Progenitor cell of endocrine pancreas (in vitro differentiated cells): Measurements from ENCODE around the gene ANKRD33B. TPM values are rescaled to one million over a fixed set of nuclear protein-coding genes. Genes with fewer than 3 reads are reported as not detected.
A peak's percentile ranks its signal among the peaks of the same experiment; 100 is the strongest.
"Not testable (repeated sequence)": the region's sequence is repeated elsewhere in the genome, so short reads cannot be mapped to it uniquely, and the experiment has no call there.

Source experiments
- DNase-seq: peaks from one replicate; pipeline ENCODE4 v3.0.0; 2021; ENCODE audit warnings: low spot score; ENCODE audit not compliant: unreplicated experiment
- H3K27ac Mint-ChIP-seq: 2 replicates; pipeline ENCODE4 v1.8.0; 2021; ENCODE audit warnings: mild to moderate bottlenecking, moderate library complexity, mixed read lengths
- H3K27me3 Mint-ChIP-seq: 2 replicates; pipeline ENCODE4 v1.8.0; 2021; ENCODE audit warnings: mixed read lengths
- H3K36me3 Mint-ChIP-seq: 2 replicates; pipeline ENCODE4 v1.8.0; 2022; ENCODE audit warnings: mixed read lengths; ENCODE audit not compliant: insufficient read depth
- H3K4me1 Mint-ChIP-seq: 2 replicates; pipeline ENCODE4 v1.8.0; 2021; ENCODE audit warnings: low read depth, mixed read lengths
- H3K4me3 Mint-ChIP-seq: 2 replicates; pipeline ENCODE4 v1.8.0; 2021; ENCODE audit warnings: low read depth, mild to moderate bottlenecking, moderate library complexity, mixed read lengths
- H3K9me3 Mint-ChIP-seq: 2 replicates; pipeline ENCODE4 v1.8.0; 2021; ENCODE audit warnings: low read depth, mixed read lengths
- total RNA-seq: library from RNA; stranded (reverse); gene quantifications from 2 replicates; pipeline ENCODE4 v1.2.1, GENCODE V29; 2021
- TF ChIP-seq, protein P1 (sequence below): fragments of 200-600 bp; sonication (generic); IDR thresholded peaks from one replicate; pipeline ENCODE4 v1.5.0; 2021; ENCODE audit warnings: antibody characterized with exemption, mild to moderate bottlenecking; ENCODE audit not compliant: unreplicated experiment

The ANKRD33B gene
- total RNA-seq, 1 donor from 2014 or later: 2.1 TPM

GRCh38 chr5:10565785-10566542 is 2.1 kb downstream of the ANKRD33B start:
- no peaks in the 10 kb centered on the region for H3K36me3 Mint-ChIP-seq
- H3K4me1 Mint-ChIP-seq: peaks cover 5% of the 10 kb centered on the region
- H3K27ac Mint-ChIP-seq: no peak overlapping the region
- H3K27me3 Mint-ChIP-seq: peaks cover 57% of the 10 kb centered on the region
- peak overlapping the region; percentile 65 for H3K4me3 Mint-ChIP-seq
- TF ChIP-seq, protein P1, sequence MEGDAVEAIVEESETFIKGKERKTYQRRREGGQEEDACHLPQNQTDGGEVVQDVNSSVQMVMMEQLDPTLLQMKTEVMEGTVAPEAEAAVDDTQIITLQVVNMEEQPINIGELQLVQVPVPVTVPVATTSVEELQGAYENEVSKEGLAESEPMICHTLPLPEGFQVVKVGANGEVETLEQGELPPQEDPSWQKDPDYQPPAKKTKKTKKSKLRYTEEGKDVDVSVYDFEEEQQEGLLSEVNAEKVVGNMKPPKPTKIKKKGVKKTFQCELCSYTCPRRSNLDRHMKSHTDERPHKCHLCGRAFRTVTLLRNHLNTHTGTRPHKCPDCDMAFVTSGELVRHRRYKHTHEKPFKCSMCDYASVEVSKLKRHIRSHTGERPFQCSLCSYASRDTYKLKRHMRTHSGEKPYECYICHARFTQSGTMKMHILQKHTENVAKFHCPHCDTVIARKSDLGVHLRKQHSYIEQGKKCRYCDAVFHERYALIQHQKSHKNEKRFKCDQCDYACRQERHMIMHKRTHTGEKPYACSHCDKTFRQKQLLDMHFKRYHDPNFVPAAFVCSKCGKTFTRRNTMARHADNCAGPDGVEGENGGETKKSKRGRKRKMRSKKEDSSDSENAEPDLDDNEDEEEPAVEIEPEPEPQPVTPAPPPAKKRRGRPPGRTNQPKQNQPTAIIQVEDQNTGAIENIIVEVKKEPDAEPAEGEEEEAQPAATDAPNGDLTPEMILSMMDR: no peak
- DNase-seq: no peak
- no peaks in the 10 kb centered on the region for H3K9me3 Mint-ChIP-seq

GRCh38 chr5:10566543-10567068 is 2.7 kb downstream of the ANKRD33B start:
- Mint-ChIP-seq H3K27me3 (peaks cover 52% of the 10 kb centered on the region), H3K4me3 (no peak overlapping the region), H3K4me1 (peaks cover 5% of the 10 kb centered on the region), H3K27ac (no peak overlapping the region), H3K36me3 (no peaks in the 10 kb centered on the region), H3K9me3 (no peaks in the 10 kb centered on the region)
- DNase-seq: no peak
- TF ChIP-seq, protein P1: no peak

DNA sequence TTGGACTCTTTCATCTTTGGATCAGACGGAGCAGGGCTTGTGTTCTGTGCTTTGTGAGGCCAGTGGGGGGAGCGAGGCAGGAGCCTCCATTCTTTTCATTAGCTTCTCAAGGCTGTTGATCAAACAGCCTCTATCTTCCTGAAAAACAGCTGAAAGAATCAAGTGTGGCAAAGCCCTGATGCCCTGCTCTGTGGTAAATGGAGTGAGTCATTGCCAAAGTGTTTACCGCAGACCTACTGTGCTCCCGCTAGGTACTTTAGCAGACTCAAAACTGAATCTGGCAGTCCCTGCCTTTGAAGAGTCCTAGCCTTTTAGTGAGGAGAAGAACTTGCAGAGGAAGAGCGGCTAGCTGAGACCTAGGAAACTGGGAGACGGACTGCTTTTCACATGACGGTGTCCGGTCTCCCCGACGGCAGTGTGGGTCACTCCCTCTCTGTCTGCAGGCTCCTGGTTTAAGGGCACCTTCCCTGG is 3.3 kb downstream of the ANKRD33B start:
- no peak for DNase-seq
- H3K36me3 Mint-ChIP-seq: no peaks in the 10 kb centered on the region
- H3K4me3 Mint-ChIP-seq: no peak overlapping the region
- H3K27ac Mint-ChIP-seq: no peak overlapping the region
- no peaks in the 10 kb centered on the region for H3K9me3 Mint-ChIP-seq
- TF ChIP-seq, protein P1: no peak
- H3K27me3 Mint-ChIP-seq: peaks cover 49% of the 10 kb centered on the region
- H3K4me1 Mint-ChIP-seq: peaks cover 5% of the 10 kb centered on the region

DNA sequence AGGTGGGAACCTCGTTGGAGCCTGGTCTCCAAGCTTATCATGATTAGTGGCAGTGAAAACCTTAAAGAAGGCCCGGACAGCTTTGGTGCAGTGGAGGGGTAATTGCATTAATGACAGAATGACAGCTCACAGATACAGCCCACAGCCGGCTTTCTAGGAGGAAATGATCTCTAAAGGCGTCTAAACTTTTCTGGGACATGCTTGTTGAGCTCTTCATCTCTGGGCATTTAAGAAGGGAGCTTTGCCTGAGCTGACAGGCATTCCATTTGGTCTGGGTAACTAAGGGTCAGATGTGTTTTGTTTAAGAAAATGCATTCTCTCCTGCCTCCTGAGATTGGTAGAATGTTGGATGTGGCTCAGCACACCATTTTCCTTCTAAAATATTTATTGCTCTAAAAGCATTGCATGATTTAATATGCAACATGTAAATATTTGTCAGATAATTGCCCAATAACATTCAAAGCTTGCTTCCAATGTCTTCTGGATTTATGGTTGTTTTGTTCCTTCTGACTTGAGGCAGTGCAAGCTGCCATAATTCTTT is 4.0 kb downstream of the ANKRD33B start:
- Mint-ChIP-seq H3K27me3 (peaks cover 44% of the 10 kb centered on the region), H3K27ac (no peak overlapping the region), H3K4me3 (no peak overlapping the region), H3K9me3 (no peaks in the 10 kb centered on the region), H3K36me3 (no peaks in the 10 kb centered on the region), H3K4me1 (peaks cover 5% of the 10 kb centered on the region)
- DNase-seq: no peak
- TF ChIP-seq, protein P1: no peak

DNA sequence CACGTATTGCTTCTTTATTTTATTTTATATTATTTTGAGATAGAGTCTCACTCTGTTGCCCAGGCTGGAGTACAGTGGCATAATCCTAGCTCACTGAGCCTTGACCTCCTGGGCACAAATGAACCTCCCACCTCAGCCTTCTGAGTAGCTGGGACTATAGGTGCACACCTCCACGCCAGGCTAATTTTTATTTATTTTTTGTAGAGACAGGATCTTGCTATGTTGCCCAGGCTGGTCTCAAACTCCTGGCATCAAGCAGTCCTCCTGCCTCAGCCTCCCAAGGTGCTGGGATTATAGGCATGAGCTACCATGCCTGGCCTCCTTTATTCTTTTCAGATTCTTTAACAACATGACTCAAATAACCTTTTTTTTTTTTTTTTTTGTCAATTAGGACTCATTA is 6.7 kb downstream of the ANKRD33B start:
- H3K4me1 Mint-ChIP-seq, DNase-seq, H3K9me3 Mint-ChIP-seq, H3K27ac Mint-ChIP-seq, H3K36me3 Mint-ChIP-seq, H3K4me3 Mint-ChIP-seq: not testable (repeated sequence)
- H3K27me3 Mint-ChIP-seq: peaks cover 30% of the 10 kb centered on the region
